Esophagus muscularis mucosa (tissue), 3 donors: ENCODE results near the gene EEF1E1.

ENCODE experiments used
- CTCF ChIP-seq, 3 experiments: fragments of 200-600 bp in 2 of 3; fragments of 450-650 bp in 1 of 3; sonication (generic) in 2 of 3; IDR thresholded peaks; one replicate each; pipeline ENCODE4 v1.5.1; 2017 to 2019; ENCODE audit warnings: antibody characterized with exemption in 3 of 3, mild to moderate bottlenecking in 2 of 3, moderate library complexity in 1 of 3
- EP300 ChIP-seq: sonication (generic); formaldehyde crosslinking; IDR thresholded peaks from one replicate; pipeline ENCODE4 v1.6.1; 2017; ENCODE audit warnings: antibody characterized with exemption

- no peak for TF ChIP-seq CTCF (IDR thresholded peaks at IDR 0.05)
- TF ChIP-seq EP300, result no peak
Measured at GRCh38 chr6:8143945-8144344, 41.6 kb upstream of the EEF1E1 start.
